GM12878 (cell line): ENCODE data around the gene N4BP2L2. TPM values are rescaled to one million over a fixed set of nuclear protein-coding genes. Genes with fewer than 3 reads are reported as not detected.
A peak's percentile ranks its signal among the peaks of the same experiment; 100 is the strongest.

Experiments used
- DPF2 ChIP-seq: fragments of 450-650 bp; IDR thresholded peaks from 2 replicates; pipeline ENCODE4 v1.6.1; 2017; ENCODE audit warnings: mild to moderate bottlenecking
- EED ChIP-seq: sonication (generic); IDR thresholded peaks from 2 replicates; pipeline ENCODE4 v1.6.1; 2016; ENCODE audit warnings: antibody characterized with exemption, low read depth
- EGR1 ChIP-seq, 2 experiments: IDR thresholded peaks; 1 replicate in 1 of 2; 2 replicates in 1 of 2; pipeline ENCODE4 v1.6.1; 2011 to 2012; ENCODE audit warnings: low read depth in 2 of 2, low read length in 2 of 2, borderline replicate concordance in 1 of 2, mild to moderate bottlenecking in 1 of 2, moderate library complexity in 1 of 2
- IKZF2 ChIP-seq, 2 experiments: fragments of 450-650 bp; IDR thresholded peaks; 2 replicates each; pipeline ENCODE4 v1.6.1; 2017; ENCODE audit warnings: mild to moderate bottlenecking in 2 of 2, moderate library complexity in 2 of 2
- NR2C1 ChIP-seq: fragments of 450-650 bp; IDR thresholded peaks from 2 replicates; pipeline ENCODE4 v1.6.1; 2017; ENCODE audit warnings: antibody characterized with exemption, mild to moderate bottlenecking, moderate library complexity
- NR2F1 ChIP-seq: fragments of 450-650 bp; conservative IDR thresholded peaks from 2 replicates; pipeline ENCODE4 v1.6.1; 2017; ENCODE audit warnings: mild to moderate bottlenecking
- POLR2A ChIP-seq: IDR thresholded peaks from 2 replicates; pipeline ENCODE4 v1.6.1; 2011; ENCODE audit warnings: low read depth, mild to moderate bottlenecking, low read length
- RAD21 ChIP-seq: IDR thresholded peaks from 2 replicates; pipeline ENCODE4 v1.6.1; 2011; ENCODE audit warnings: mild to moderate bottlenecking, low read depth, low read length, moderate library complexity; ENCODE audit not compliant: insufficient read depth
- RUNX3 ChIP-seq: IDR thresholded peaks from 2 replicates; pipeline ENCODE4 v1.6.1; 2012; ENCODE audit warnings: low read length, inconsistent platforms
- TARDBP ChIP-seq: IDR thresholded peaks from 2 replicates; pipeline ENCODE4 v1.6.1; 2016; ENCODE audit warnings: borderline replicate concordance
- TCF12 ChIP-seq: IDR thresholded peaks from 2 replicates; pipeline ENCODE4 v1.6.1; 2011; ENCODE audit warnings: low read depth, mild to moderate bottlenecking, low read length
- ZNF622 ChIP-seq: fragments of 450-650 bp; IDR thresholded peaks from 2 replicates; pipeline ENCODE4 v1.6.1; 2017; ENCODE audit warnings: mild to moderate bottlenecking, inconsistent platforms
- polyA plus RNA-seq, 11 experiments: library from polyadenylated mRNA; depleted of rRNA in 4 of 11; unstranded in 6 of 11; stranded (reverse) in 5 of 11; fragments of >200 nt; fragmentation: Nextera tagmentation in 4 of 11; fragmentation: Illumina TruSeq in 1 of 11; extraction: Ambion mirVana in 4 of 11; extraction: Trizol in 1 of 11; gene quantifications; 1 replicate in 1 of 11; 2 replicates in 10 of 11; pipeline versions ENCODE4 v1.2.1 to v1.2.3, GENCODE V29; 2011 to 2016; ENCODE audit warnings: inconsistent platforms in 2 of 11, missing spikeins in 2 of 11, low read depth in 1 of 11
- total RNA-seq, 4 experiments: library from RNA; depleted of rRNA in 3 of 4; stranded (reverse); fragments of >200 nt in 3 of 4; fragmentation: Illumina TruSeq in 1 of 4; extraction: Trizol in 1 of 4; gene quantifications; 2 replicates each; pipeline versions ENCODE4 v1.2.1 to v1.2.3, GENCODE V29; 2013 to 2021
- TF ChIP-seq, protein P1 (sequence below): IDR thresholded peaks from 2 replicates; pipeline ENCODE4 v1.6.1; 2012; ENCODE audit warnings: low read depth, low read length, improper control_type of control experiment
- TF ChIP-seq, protein P2 (sequence below): fragments of 450-650 bp; IDR thresholded peaks from 2 replicates; pipeline ENCODE4 v1.6.1; 2017; ENCODE audit warnings: borderline replicate concordance
- TF ChIP-seq, protein P3 (sequence below): fragments of 450-650 bp; IDR thresholded peaks from 2 replicates; pipeline ENCODE4 v1.6.1; 2017; ENCODE audit warnings: mild to moderate bottlenecking
- TF ChIP-seq, protein P4 (sequence below): fragments of 450-650 bp; formaldehyde crosslinking; IDR thresholded peaks from 2 replicates; pipeline ENCODE4 v1.5.0; 2022; ENCODE audit warnings: mild to moderate bottlenecking, missing genetic modification characterization
- TF ChIP-seq, protein P5 (sequence below): fragments of 450-650 bp; IDR thresholded peaks from 2 replicates; pipeline ENCODE4 v1.6.1; 2017; ENCODE audit warnings: mild to moderate bottlenecking, low read depth, inconsistent platforms; ENCODE audit not compliant: poor library complexity, severe bottlenecking

The N4BP2L2 gene
- total and polyA plus RNA-seq, 10 of the 15 experiments (the other 5 are each of a cell fraction or from before 2014, with no cell fraction given) = 41.7 to 87.1 (median 61.2) TPM

DNA sequence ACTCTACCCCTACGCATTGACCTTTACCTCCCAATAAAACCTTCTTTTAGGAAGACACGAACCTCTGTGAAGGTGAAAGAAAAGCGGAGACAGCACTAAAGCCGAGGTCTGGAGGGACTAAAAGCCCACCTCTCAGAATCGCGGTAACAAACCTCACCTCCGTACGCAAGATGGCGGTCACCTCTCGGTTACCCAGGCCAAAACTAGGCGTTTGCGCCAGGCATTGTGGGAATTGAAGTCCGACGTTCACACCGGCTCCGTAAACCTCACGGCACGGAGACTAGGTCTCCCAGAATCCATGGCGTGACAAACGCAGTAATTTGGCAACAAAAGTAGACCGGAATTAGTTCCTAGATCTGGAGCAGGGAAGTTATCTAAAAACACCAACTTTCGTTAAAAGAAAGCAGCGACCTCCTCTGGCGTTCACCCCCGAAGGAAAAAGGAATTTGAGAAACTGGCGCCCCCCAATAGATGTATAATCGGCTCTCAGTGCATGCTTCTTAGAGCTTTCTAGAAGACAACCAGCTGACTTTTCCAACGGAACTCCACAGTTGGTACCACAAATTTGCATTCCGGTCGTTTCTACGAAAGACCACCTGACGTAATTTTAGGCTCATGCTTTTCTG is at the start of gene N4BP2L2 (continued):
- TF ChIP-seq, protein P1, sequence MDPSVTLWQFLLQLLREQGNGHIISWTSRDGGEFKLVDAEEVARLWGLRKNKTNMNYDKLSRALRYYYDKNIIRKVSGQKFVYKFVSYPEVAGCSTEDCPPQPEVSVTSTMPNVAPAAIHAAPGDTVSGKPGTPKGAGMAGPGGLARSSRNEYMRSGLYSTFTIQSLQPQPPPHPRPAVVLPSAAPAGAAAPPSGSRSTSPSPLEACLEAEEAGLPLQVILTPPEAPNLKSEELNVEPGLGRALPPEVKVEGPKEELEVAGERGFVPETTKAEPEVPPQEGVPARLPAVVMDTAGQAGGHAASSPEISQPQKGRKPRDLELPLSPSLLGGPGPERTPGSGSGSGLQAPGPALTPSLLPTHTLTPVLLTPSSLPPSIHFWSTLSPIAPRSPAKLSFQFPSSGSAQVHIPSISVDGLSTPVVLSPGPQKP = 0 out of 2 replicates have a peak, but pooled peaks have one; percentile 56
- 0 out of 2 replicates have a peak, but pooled peaks have one; percentile 10 for TF ChIP-seq TCF12
- peak; percentile 95 to 97 for TF ChIP-seq IKZF2 (IDR thresholded peaks at IDR 0.05)
- TF ChIP-seq, protein P2, sequence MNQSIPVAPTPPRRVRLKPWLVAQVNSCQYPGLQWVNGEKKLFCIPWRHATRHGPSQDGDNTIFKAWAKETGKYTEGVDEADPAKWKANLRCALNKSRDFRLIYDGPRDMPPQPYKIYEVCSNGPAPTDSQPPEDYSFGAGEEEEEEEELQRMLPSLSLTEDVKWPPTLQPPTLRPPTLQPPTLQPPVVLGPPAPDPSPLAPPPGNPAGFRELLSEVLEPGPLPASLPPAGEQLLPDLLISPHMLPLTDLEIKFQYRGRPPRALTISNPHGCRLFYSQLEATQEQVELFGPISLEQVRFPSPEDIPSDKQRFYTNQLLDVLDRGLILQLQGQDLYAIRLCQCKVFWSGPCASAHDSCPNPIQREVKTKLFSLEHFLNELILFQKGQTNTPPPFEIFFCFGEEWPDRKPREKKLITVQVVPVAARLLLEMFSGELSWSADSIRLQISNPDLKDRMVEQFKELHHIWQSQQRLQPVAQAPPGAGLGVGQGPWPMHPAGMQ = no peak
- TF ChIP-seq NR2F1 = peak; percentile 94
- peak; percentile 85 for TF ChIP-seq POLR2A
- TF ChIP-seq DPF2 = 0 out of 2 replicates have a peak, but pooled peaks have one; percentile 17
- peak; percentile 57 for TF ChIP-seq EED
- peak in 1 of 2 experiments; percentile 81; a peak in 1 of 3 replicates for TF ChIP-seq EGR1 (IDR thresholded peaks at IDR 0.05; ENCODE audit: borderline replicate concordance in 1 of 2, low read depth in 2 of 2, low read length in 2 of 2)
- peak; percentile 39; the same call in 1 of the 2 replicates for TF ChIP-seq RAD21
- TF ChIP-seq, protein P3, sequence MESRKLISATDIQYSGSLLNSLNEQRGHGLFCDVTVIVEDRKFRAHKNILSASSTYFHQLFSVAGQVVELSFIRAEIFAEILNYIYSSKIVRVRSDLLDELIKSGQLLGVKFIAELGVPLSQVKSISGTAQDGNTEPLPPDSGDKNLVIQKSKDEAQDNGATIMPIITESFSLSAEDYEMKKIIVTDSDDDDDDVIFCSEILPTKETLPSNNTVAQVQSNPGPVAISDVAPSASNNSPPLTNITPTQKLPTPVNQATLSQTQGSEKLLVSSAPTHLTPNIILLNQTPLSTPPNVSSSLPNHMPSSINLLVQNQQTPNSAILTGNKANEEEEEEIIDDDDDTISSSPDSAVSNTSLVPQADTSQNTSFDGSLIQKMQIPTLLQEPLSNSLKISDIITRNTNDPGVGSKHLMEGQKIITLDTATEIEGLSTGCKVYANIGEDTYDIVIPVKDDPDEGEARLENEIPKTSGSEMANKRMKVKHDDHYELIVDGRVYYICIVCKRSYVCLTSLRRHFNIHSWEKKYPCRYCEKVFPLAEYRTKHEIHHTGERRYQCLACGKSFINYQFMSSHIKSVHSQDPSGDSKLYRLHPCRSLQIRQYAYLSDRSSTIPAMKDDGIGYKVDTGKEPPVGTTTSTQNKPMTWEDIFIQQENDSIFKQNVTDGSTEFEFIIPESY = no peak
- TF ChIP-seq, protein P4, sequence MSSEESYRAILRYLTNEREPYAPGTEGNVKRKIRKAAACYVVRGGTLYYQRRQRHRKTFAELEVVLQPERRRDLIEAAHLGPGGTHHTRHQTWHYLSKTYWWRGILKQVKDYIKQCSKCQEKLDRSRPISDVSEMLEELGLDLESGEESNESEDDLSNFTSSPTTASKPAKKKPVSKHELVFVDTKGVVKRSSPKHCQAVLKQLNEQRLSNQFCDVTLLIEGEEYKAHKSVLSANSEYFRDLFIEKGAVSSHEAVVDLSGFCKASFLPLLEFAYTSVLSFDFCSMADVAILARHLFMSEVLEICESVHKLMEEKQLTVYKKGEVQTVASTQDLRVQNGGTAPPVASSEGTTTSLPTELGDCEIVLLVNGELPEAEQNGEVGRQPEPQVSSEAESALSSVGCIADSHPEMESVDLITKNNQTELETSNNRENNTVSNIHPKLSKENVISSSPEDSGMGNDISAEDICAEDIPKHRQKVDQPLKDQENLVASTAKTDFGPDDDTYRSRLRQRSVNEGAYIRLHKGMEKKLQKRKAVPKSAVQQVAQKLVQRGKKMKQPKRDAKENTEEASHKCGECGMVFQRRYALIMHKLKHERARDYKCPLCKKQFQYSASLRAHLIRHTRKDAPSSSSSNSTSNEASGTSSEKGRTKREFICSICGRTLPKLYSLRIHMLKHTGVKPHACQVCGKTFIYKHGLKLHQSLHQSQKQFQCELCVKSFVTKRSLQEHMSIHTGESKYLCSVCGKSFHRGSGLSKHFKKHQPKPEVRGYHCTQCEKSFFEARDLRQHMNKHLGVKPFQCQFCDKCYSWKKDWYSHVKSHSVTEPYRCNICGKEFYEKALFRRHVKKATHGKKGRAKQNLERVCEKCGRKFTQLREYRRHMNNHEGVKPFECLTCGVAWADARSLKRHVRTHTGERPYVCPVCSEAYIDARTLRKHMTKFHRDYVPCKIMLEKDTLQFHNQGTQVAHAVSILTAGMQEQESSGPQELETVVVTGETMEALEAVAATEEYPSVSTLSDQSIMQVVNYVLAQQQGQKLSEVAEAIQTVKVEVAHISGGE = 0 out of 2 replicates have a peak, but pooled peaks have one; percentile 7
- peak; percentile 80; the same call in 1 of the 2 replicates for TF ChIP-seq RUNX3
- no peak for TF ChIP-seq ZNF622
- TF ChIP-seq, protein P5, sequence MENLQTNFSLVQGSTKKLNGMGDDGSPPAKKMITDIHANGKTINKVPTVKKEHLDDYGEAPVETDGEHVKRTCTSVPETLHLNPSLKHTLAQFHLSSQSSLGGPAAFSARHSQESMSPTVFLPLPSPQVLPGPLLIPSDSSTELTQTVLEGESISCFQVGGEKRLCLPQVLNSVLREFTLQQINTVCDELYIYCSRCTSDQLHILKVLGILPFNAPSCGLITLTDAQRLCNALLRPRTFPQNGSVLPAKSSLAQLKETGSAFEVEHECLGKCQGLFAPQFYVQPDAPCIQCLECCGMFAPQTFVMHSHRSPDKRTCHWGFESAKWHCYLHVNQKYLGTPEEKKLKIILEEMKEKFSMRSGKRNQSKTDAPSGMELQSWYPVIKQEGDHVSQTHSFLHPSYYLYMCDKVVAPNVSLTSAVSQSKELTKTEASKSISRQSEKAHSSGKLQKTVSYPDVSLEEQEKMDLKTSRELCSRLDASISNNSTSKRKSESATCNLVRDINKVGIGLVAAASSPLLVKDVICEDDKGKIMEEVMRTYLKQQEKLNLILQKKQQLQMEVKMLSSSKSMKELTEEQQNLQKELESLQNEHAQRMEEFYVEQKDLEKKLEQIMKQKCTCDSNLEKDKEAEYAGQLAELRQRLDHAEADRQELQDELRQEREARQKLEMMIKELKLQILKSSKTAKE = peak; percentile 78
- TF ChIP-seq NR2C1 = peak; percentile 93
- TF ChIP-seq TARDBP = peak; percentile 85
